Measurements from ENCODE around the gene RFWD3. TPM values are rescaled to one million over a fixed set of nuclear protein-coding genes. Genes with fewer than 3 reads are reported as not detected.

RFWD3 gene
- polyA plus RNA-seq, 6 donors from 2014 or later = 12.7 to 40.9 (median 23.7) TPM

GRCh38 chr16:74625500-74626350 lies 41.0 kb downstream of the RFWD3 start:
- Mint-ChIP-seq H3K4me1 (peaks cover 0 to 3% (median 0%) of the 10 kb centered on the region in 3 donors), H3K36me3 (peaks cover 14 to 25% of the 10 kb centered on the region in 2 donors), H3K9me3 (no peaks in the 10 kb centered on the region), H3K27me3 (no peaks in the 10 kb centered on the region), H3K27ac (peak overlapping the region in 2 of 6 donors; percentile 8 to 39), H3K4me3 (no peak overlapping the region)
- ATAC-seq (ENCODE audit: low read depth in 2 of 2) (no peak), DNase-seq (no peak)

- H3K4me3 Mint-ChIP-seq = no peak overlapping the region
- peaks cover 14 to 20% of the 10 kb centered on the region in 2 donors for H3K36me3 Mint-ChIP-seq
- DNase-seq = no peak
- H3K9me3 Mint-ChIP-seq = no peaks in the 10 kb centered on the region
- H3K27me3 Mint-ChIP-seq = no peaks in the 10 kb centered on the region
- no peak for ATAC-seq (ENCODE audit: low read depth in 2 of 2)
- H3K27ac Mint-ChIP-seq = no peak overlapping the region
- peaks cover 0 to 3% (median 0%) of the 10 kb centered on the region in 3 donors for H3K4me1 Mint-ChIP-seq
These were observed 42.8 kb downstream of the RFWD3 start for GRCh38 chr16:74623839-74624235.

GRCh38 chr16:74623214-74623838 lies 43.4 kb downstream of the RFWD3 start:
- H3K27ac Mint-ChIP-seq = peak overlapping the region in 4 of 6 donors; percentile 37 to 95 (median 52)
- H3K9me3 Mint-ChIP-seq = no peaks in the 10 kb centered on the region
- peaks cover 0 to 3% (median 0%) of the 10 kb centered on the region in 3 donors for H3K4me1 Mint-ChIP-seq
- peaks cover 14 to 20% of the 10 kb centered on the region in 2 donors for H3K36me3 Mint-ChIP-seq
- DNase-seq (peak; percentile 17), ATAC-seq (ENCODE audit: low read depth in 2 of 2) (peak in 1 of 2 donors; percentile 27)
- no peaks in the 10 kb centered on the region for H3K27me3 Mint-ChIP-seq
- H3K4me3 Mint-ChIP-seq = no peak overlapping the region

GRCh38 chr16:74622005-74622404 lies 44.7 kb downstream of the RFWD3 start:
- Mint-ChIP-seq H3K27ac (no peak overlapping the region), H3K4me3 (no peak overlapping the region), H3K27me3 (no peaks in the 10 kb centered on the region), H3K9me3 (no peaks in the 10 kb centered on the region), H3K36me3 (peaks cover 7 to 20% of the 10 kb centered on the region in 2 donors), H3K4me1 (no peaks in the 10 kb centered on the region)
- DNase-seq (no peak), ATAC-seq (ENCODE audit: low read depth in 2 of 2) (no peak)

GRCh38 chr16:74617206-74617788 lies 49.4 kb downstream of the RFWD3 start:
- Mint-ChIP-seq H3K27ac (no peak overlapping the region), H3K27me3 (no peaks in the 10 kb centered on the region), H3K4me3 (peak overlapping the region in 1 of 8 donors; percentile 47), H3K4me1 (no peaks in the 10 kb centered on the region), H3K9me3 (no peaks in the 10 kb centered on the region), H3K36me3 (peaks cover 0 to 5% of the 10 kb centered on the region in 2 donors)
- DNase-seq = no peak
- no peak for ATAC-seq (ENCODE audit: low read depth in 2 of 2)

GRCh38 chr16:74611721-74612120 lies 55.0 kb downstream of the RFWD3 start:
- H3K4me3 Mint-ChIP-seq = peak overlapping the region in 1 of 8 donors; percentile 51
- no peaks in the 10 kb centered on the region for H3K27me3 Mint-ChIP-seq

GRCh38 chr16:74608944-74609343 lies 57.7 kb downstream of the RFWD3 start:
- peaks cover 24 to 31% (median 30%) of the 10 kb centered on the region in 3 donors for H3K4me1 Mint-ChIP-seq
- H3K27me3 Mint-ChIP-seq = no peaks in the 10 kb centered on the region
- H3K36me3 Mint-ChIP-seq = no peaks in the 10 kb centered on the region
- H3K4me3 Mint-ChIP-seq = peak overlapping the region in 5 of 8 donors; percentile 3 to 61 (median 43)
- no peak for DNase-seq
- H3K27ac Mint-ChIP-seq = peak overlapping the region in 2 of 6 donors; percentile 22 to 26
- no peak for ATAC-seq (ENCODE audit: low read depth in 2 of 2)
- peaks cover 0 to 2% (median 0%) of the 10 kb centered on the region in 7 donors for H3K9me3 Mint-ChIP-seq

More at GRCh38 chr16:74611721-74612120, 55.0 kb downstream of the RFWD3 start:
- Mint-ChIP-seq H3K9me3 (peaks cover 0 to 2% (median 0%) of the 10 kb centered on the region in 7 donors), H3K36me3 (no peaks in the 10 kb centered on the region), H3K27ac (peak overlapping the region in 1 of 6 donors; percentile 56), H3K4me1 (peaks cover 4 to 7% (median 6%) of the 10 kb centered on the region in 3 donors)
- DNase-seq (no peak), ATAC-seq (ENCODE audit: low read depth in 2 of 2) (no peak)

- DNase-seq (no peak), ATAC-seq (ENCODE audit: low read depth in 2 of 2) (no peak)
- no peak overlapping the region for H3K27ac Mint-ChIP-seq
- no peaks in the 10 kb centered on the region for H3K27me3 Mint-ChIP-seq
- H3K4me1 Mint-ChIP-seq = peaks cover 27 to 37% (median 36%) of the 10 kb centered on the region in 3 donors
- H3K36me3 Mint-ChIP-seq = no peaks in the 10 kb centered on the region
- H3K4me3 Mint-ChIP-seq = peak overlapping the region in 5 of 8 donors; percentile 53 to 94 (median 88)
- H3K9me3 Mint-ChIP-seq = peaks cover 0 to 2% (median 0%) of the 10 kb centered on the region in 7 donors
These were observed 58.3 kb downstream of the RFWD3 start for GRCh38 chr16:74608381-74608780.

GRCh38 chr16:74607962-74608356 lies 58.7 kb downstream of the RFWD3 start:
- H3K4me3 Mint-ChIP-seq = peak overlapping the region in 7 of 8 donors; percentile 88 to 97 (median 94)
- H3K27me3 Mint-ChIP-seq = no peaks in the 10 kb centered on the region
- H3K4me1 Mint-ChIP-seq = peaks cover 27 to 41% (median 38%) of the 10 kb centered on the region in 3 donors
- H3K27ac Mint-ChIP-seq = peak overlapping the region in 2 of 6 donors; percentile 86 to 96
- no peak for ATAC-seq (ENCODE audit: low read depth in 2 of 2)
- peaks cover 0 to 2% (median 0%) of the 10 kb centered on the region in 7 donors for H3K9me3 Mint-ChIP-seq
- DNase-seq = no peak
- H3K36me3 Mint-ChIP-seq = no peaks in the 10 kb centered on the region

GRCh38 chr16:74607310-74607961 lies 59.2 kb downstream of the RFWD3 start:
- H3K27me3 Mint-ChIP-seq = no peaks in the 10 kb centered on the region
- peak overlapping the region; percentile 88 to 97 (median 94) for H3K4me3 Mint-ChIP-seq
- H3K9me3 Mint-ChIP-seq = peaks cover 0 to 2% (median 0%) of the 10 kb centered on the region in 7 donors
- H3K36me3 Mint-ChIP-seq = no peaks in the 10 kb centered on the region
- DNase-seq (no peak), ATAC-seq (ENCODE audit: low read depth in 2 of 2) (peak; percentile 42 to 47)
- H3K4me1 Mint-ChIP-seq = peaks cover 31 to 46% (median 43%) of the 10 kb centered on the region in 3 donors
- peak overlapping the region; percentile 84 to 96 (median 92) for H3K27ac Mint-ChIP-seq

- H3K4me1 Mint-ChIP-seq = peaks cover 34 to 51% (median 46%) of the 10 kb centered on the region in 3 donors
- H3K4me3 Mint-ChIP-seq = peak within 1 kb of the TSS; percentile 91 to 97 (median 94)
These were observed 60.0 kb downstream of the RFWD3 start, which contains the start of gene GLG1 for GRCh38 chr16:74606521-74607309. Gene GLG1, minus strand, starts transcription at chr16:74607114. Its CDS starts 20 bp downstream, at chr16:74607094.

More at GRCh38 chr16:74606521-74607309, 60.0 kb downstream of the RFWD3 start, which contains the start of gene GLG1:
- Mint-ChIP-seq H3K27me3 (no peaks in the 10 kb centered on the region), H3K27ac (peak within 1 kb of the TSS; percentile 86 to 98 (median 94)), H3K9me3 (no peaks in the 10 kb centered on the region), H3K36me3 (no peaks in the 10 kb centered on the region)
- ATAC-seq (ENCODE audit: low read depth in 2 of 2) (peak; percentile 95), DNase-seq (peak; percentile 91)

All from naive B cell (primary cell).